IMR-90 (cell line): ENCODE data around the gene WDR17. TPM values are rescaled to one million over a fixed set of nuclear protein-coding genes. Genes with fewer than 3 reads are reported as not detected.

Experiments
- ATAC-seq: fragments of 200-7000 bp; cut with Tn5 transposase; 2 replicates; pipeline ENCODE4 v1.9.1; 2020; ENCODE audit warnings: low read depth, mild to moderate bottlenecking, moderate library complexity
- BruUV-seq: library from RNA; stranded (reverse); fragments of 400-500 nt; replicated peaks from 2 replicates; lab custom pipeline; 2021; lab: Mats Ljungman, UMichigan
- CTCF ChIA-PET: fragments of 300-600 bp; formaldehyde crosslinking; extraction: SDS; loops from one replicate; lab custom pipeline; 2021; ENCODE audit warnings: antibody characterized with exemption; lab: Yijun Ruan, JAX
- POLR2A ChIA-PET: fragments of 300-600 bp; sonication (Branson Sonifier 250); formaldehyde crosslinking; loops from one replicate; lab custom pipeline; 2022; ENCODE audit warnings: antibody characterized with exemption; ENCODE audit not compliant: unreplicated experiment; lab: Charles Lee
- DNase-seq: peaks from one replicate; pipeline ENCODE4 v3.0.0; 2013
- H2AFZ ChIP-seq: replicated peaks from 2 replicates; pipeline ENCODE3; 2013; ENCODE audit warnings: low read length, mild to moderate bottlenecking; ENCODE audit not compliant: poor library complexity
- H2AK5ac ChIP-seq: 2 replicates; pipeline ENCODE4 v1.6.1; 2013; ENCODE audit warnings: low read depth, low read length, inconsistent platforms
- H2AK9ac ChIP-seq: replicated peaks from 2 replicates; pipeline ENCODE3; 2013; ENCODE audit warnings: mild to moderate bottlenecking, low read depth, low read length, moderate library complexity; ENCODE audit not compliant: poor library complexity
- H2BK120ac ChIP-seq: 2 replicates; pipeline ENCODE4 v1.6.1; 2013; ENCODE audit warnings: low read depth, low read length, inconsistent platforms
- H2BK15ac ChIP-seq: 3 replicates; pipeline ENCODE4 v1.6.1; 2013; ENCODE audit warnings: low read depth, low read length, inconsistent platforms
- H2BK20ac ChIP-seq: 2 replicates; pipeline ENCODE4 v1.6.1; 2013; ENCODE audit warnings: low read depth, mild to moderate bottlenecking, inconsistent platforms, low read length, moderate library complexity
- H2BK5ac ChIP-seq: 2 replicates; pipeline ENCODE4 v1.6.1; 2013; ENCODE audit warnings: mild to moderate bottlenecking, low read depth, low read length, inconsistent platforms; ENCODE audit not compliant: poor library complexity, severe bottlenecking
- H3K14ac ChIP-seq: replicated peaks from 2 replicates; pipeline ENCODE4 v1.6.1; 2013; ENCODE audit warnings: low read depth, low read length, inconsistent platforms
- H3K18ac ChIP-seq: 2 replicates; pipeline ENCODE4 v1.6.1; 2013; ENCODE audit warnings: low read depth, low read length, control low read depth
- H3K23ac ChIP-seq: 2 replicates; pipeline ENCODE4 v1.6.1; 2013; ENCODE audit warnings: low read depth, low read length, inconsistent platforms
- H3K27ac ChIP-seq: 2 replicates; pipeline ENCODE4 v1.5.1; 2013; ENCODE audit warnings: mild to moderate bottlenecking, control low read depth, low read length; ENCODE audit not compliant: insufficient read depth
- H3K27me3 ChIP-seq: 2 replicates; pipeline ENCODE4 v1.6.1; 2013; ENCODE audit warnings: low read length; ENCODE audit not compliant: control insufficient read depth, insufficient read depth
- H3K36me3 ChIP-seq: 2 replicates; pipeline ENCODE4 v1.6.1; 2013; ENCODE audit warnings: low read length, mixed read lengths; ENCODE audit not compliant: control insufficient read depth, insufficient read depth
- H3K4ac ChIP-seq: 2 replicates; pipeline ENCODE4 v1.6.1; 2013; ENCODE audit warnings: low read depth, low read length, inconsistent platforms
- H3K4me1 ChIP-seq: 2 replicates; pipeline ENCODE4 v1.6.1; 2013; ENCODE audit warnings: low read length, mixed read lengths; ENCODE audit not compliant: control insufficient read depth, insufficient read depth
- H3K4me2 ChIP-seq: 2 replicates; pipeline ENCODE4 v1.6.1; 2013; ENCODE audit warnings: low read depth, mild to moderate bottlenecking, control low read depth, low read length, moderate library complexity
- H3K4me3 ChIP-seq: 2 replicates; pipeline ENCODE4 v1.5.1; 2013; ENCODE audit warnings: low read depth, mild to moderate bottlenecking, control low read depth, low read length, moderate library complexity; ENCODE audit not compliant: insufficient read depth
- H3K56ac ChIP-seq: 2 replicates; pipeline ENCODE4 v1.6.1; 2013; ENCODE audit warnings: low read length, inconsistent platforms; ENCODE audit not compliant: insufficient read depth; ENCODE audit errors: extremely low read depth
- H3K79me1 ChIP-seq, 2 experiments: 2 replicates each; pipeline ENCODE4 v1.6.1; 2013; ENCODE audit warnings: low read length in 2 of 2, inconsistent platforms in 1 of 2, low read depth in 1 of 2
- H3K9ac ChIP-seq: 2 replicates; pipeline ENCODE4 v1.6.1; 2013; ENCODE audit warnings: low read depth, low read length, control low read depth
- H3K9me1 ChIP-seq: 2 replicates; pipeline ENCODE4 v1.6.1; 2013; ENCODE audit warnings: low read length, inconsistent platforms; ENCODE audit not compliant: insufficient read depth
- H3K9me3 ChIP-seq: 2 replicates; pipeline ENCODE4 v1.6.1; 2013; ENCODE audit warnings: low read length; ENCODE audit not compliant: control insufficient read depth, insufficient read depth
- H4K20me1 ChIP-seq: 2 replicates; pipeline ENCODE4 v1.6.1; 2013; ENCODE audit warnings: low read length, inconsistent platforms; ENCODE audit not compliant: insufficient read depth
- H4K5ac ChIP-seq: 2 replicates; pipeline ENCODE4 v1.6.1; 2013; ENCODE audit warnings: mild to moderate bottlenecking, low read depth, low read length, control low read depth
- H4K8ac ChIP-seq, 2 experiments: 2 replicates each; pipeline ENCODE4 v1.6.1; 2013; ENCODE audit warnings: low read depth in 2 of 2, low read length in 2 of 2, control low read depth in 1 of 2, inconsistent platforms in 1 of 2
- H4K91ac ChIP-seq: 2 replicates; pipeline ENCODE4 v1.6.1; 2013; ENCODE audit warnings: low read depth, low read length, inconsistent platforms; ENCODE audit not compliant: insufficient read depth
- BHLHE40 ChIP-seq: fragments of 150-350 bp; IDR thresholded peaks from 2 replicates; pipeline ENCODE4 v1.6.1; 2016; ENCODE audit warnings: mild to moderate bottlenecking, low read depth, low read length
- CHD1 ChIP-seq: IDR thresholded peaks from 2 replicates; pipeline ENCODE4 v1.6.1; 2012; ENCODE audit warnings: low read depth, low read length, improper control_type of control experiment
- FOS ChIP-seq: fragments of 150-350 bp; IDR thresholded peaks from 2 replicates; pipeline ENCODE4 v1.6.1; 2016; ENCODE audit warnings: low read depth, low read length
- WGBS, 2 experiments: methylation state at CpG; one replicate each; pipeline versions ENCODE4 v1.1.5 to v1.1.7; 2013; ENCODE audit warnings: missing lambda C conversion rate in 2 of 2; ENCODE audit not compliant: insufficient read length in 1 of 2; ENCODE audit errors: extremely low coverage in 2 of 2; 5-methylcytosine and 5-hydroxymethylcytosine counted together
- dilution Hi-C: fragments of 300-500 bp; cut with HindIII; formaldehyde crosslinking; loops from one replicate; pipeline ENCODE4 v1.14.3; 2018; ENCODE audit warnings: low sequenced_read_pairs; ENCODE audit not compliant: unreplicated experiment
- in situ Hi-C: fragments of 300-500 bp; cut with MboI; formaldehyde crosslinking; loops from 3 replicates; pipeline ENCODE4 v1.14.3; 2019; ENCODE audit warnings: low sequenced_read_pairs, inconsistent platforms, mixed read lengths
- intact Hi-C: fragments of 100-400 bp; cut with micrococcal nuclease; formaldehyde crosslinking; loops from 2 replicates; pipeline ENCODE4 v1.10.0; 2022
- polyA plus RNA-seq, 3 experiments: library from polyadenylated mRNA; depleted of rRNA; stranded (reverse); fragments of >200 nt; gene quantifications; 2 replicates each; pipeline ENCODE4 v1.2.3, GENCODE V29; 2012; ENCODE audit warnings: low replicate concordance in 1 of 3
- total RNA-seq: library from RNA; depleted of rRNA; stranded (reverse); fragments of >200 nt; gene quantifications from 2 replicates; pipeline ENCODE4 v1.2.3, GENCODE V29; 2012

Gene WDR17
- total and polyA plus RNA-seq, 2 of the 4 experiments (the other 2 are of a cell fraction), result 0.53 to 0.54 TPM

- TF ChIP-seq CHD1 (no peak), FOS (0 out of 2 replicates have a peak, but pooled peaks have one; percentile 44), BHLHE40 (peak; percentile 63)
- H3K4me2 ChIP-seq, result peak overlapping the region; percentile 76; the same call in 1 of the 2 replicates
- dilution Hi-C loops (no loop called here), intact Hi-C loops (no loop called here), in situ Hi-C loops (loop anchor here (10.0 kb wide), 1 partner anchor 82 kb away; no protein-coding TSS in a partner anchor)
- H3K27me3 ChIP-seq, result no peaks in the 10 kb centered on the region
- H2BK120ac ChIP-seq, result peak overlapping the region; percentile 66; the same call in 1 of the 2 replicates
- peaks cover 9% of the 10 kb centered on the region for H3K4me1 ChIP-seq
- no peak overlapping the region for H2AFZ ChIP-seq
- H3K9me3 ChIP-seq, result no peaks in the 10 kb centered on the region
- H4K5ac ChIP-seq, result no peak overlapping the region; the same call in 1 of the 2 replicates
- no TSS peak for BruUV-seq
- H3K9me1 ChIP-seq, result no peaks in the 10 kb centered on the region
- peak overlapping the region; percentile 30; the same call in 1 of the 2 replicates for H3K9ac ChIP-seq
- CTCF ChIA-PET, result no interaction called here
- peak; percentile 65 for DNase-seq
- H3K79me1 ChIP-seq, result no peaks in the 10 kb centered on the region
- 0 out of 2 replicates have a peak overlapping the region, but pooled peaks have one; percentile 16 for H4K91ac ChIP-seq
- peak overlapping the region; percentile 90; the same call in 1 of the 2 replicates for H3K18ac ChIP-seq
- no peak overlapping the region for H3K4me3 ChIP-seq
- H3K4ac ChIP-seq, result peak overlapping the region; percentile 45; the same call in 1 of the 2 replicates
- H3K56ac ChIP-seq, result 0 out of 2 replicates have a peak overlapping the region, but pooled peaks have one; percentile 19
- no peak overlapping the region for H2BK15ac ChIP-seq
- peak overlapping the region; percentile 92 for H2BK5ac ChIP-seq
- peak overlapping the region; percentile 78 for H2BK20ac ChIP-seq
- peak overlapping the region; percentile 56 to 57 for H4K8ac ChIP-seq
- no peak overlapping the region; the same call in 1 of the 2 replicates for H3K27ac ChIP-seq
- WGBS, 2 experiments, result no CpG with 5 or more reads among the region's 4 CpGs
- peak overlapping the region; percentile 77; the same call in 1 of the 2 replicates for H3K23ac ChIP-seq
- no peaks in the 10 kb centered on the region for H3K36me3 ChIP-seq
- no peak overlapping the region for H2AK5ac ChIP-seq
- peak overlapping the region; percentile 23; the same call in 1 of the 2 replicates for H3K14ac ChIP-seq
- no peak for ATAC-seq
- no peaks in the 10 kb centered on the region for H4K20me1 ChIP-seq
- POLR2A ChIA-PET, result no interaction called here
- H2AK9ac ChIP-seq, result no peak overlapping the region
These were observed 127.5 kb downstream of the WDR17 start for GRCh38 chr4:176193126-176193525.
